Panc1 (cell line): ENCODE data around the gene BCAP29. TPM values are rescaled to one million over a fixed set of nuclear protein-coding genes. Genes with fewer than 3 reads are reported as not detected.

ENCODE experiments used
- ATAC-seq: fragments of 200-7000 bp; cut with Tn5 transposase; 2 replicates; pipeline ENCODE4 v1.9.1; 2020; ENCODE audit warnings: mild to moderate bottlenecking, moderate library complexity
- Bru-seq: library from RNA; stranded (reverse); fragments of 400-500 nt; gene quantifications from one replicate; lab custom pipeline; 2021; lab: Mats Ljungman, UMichigan
- BruChase-seq, 2 experiments: library from RNA; stranded (reverse); fragments of 400-500 nt; gene quantifications; one replicate each; lab custom pipeline; 2021; lab: Mats Ljungman, UMichigan
- BruUV-seq: library from RNA; stranded (reverse); fragments of 400-500 nt; replicated peaks from 2 replicates; lab custom pipeline; 2021; lab: Mats Ljungman, UMichigan
- CTCF ChIA-PET: fragments of 300-600 bp; sonication (Branson Sonifier 250); formaldehyde crosslinking; loops from one replicate; lab custom pipeline; 2022; ENCODE audit warnings: antibody characterized with exemption; lab: Charles Lee
- POLR2A ChIA-PET: fragments of 300-600 bp; sonication (Branson Sonifier 250); formaldehyde crosslinking; loops from one replicate; lab custom pipeline; 2022; ENCODE audit warnings: antibody characterized with exemption; lab: Charles Lee
- DNase-seq: peaks from one replicate; pipeline ENCODE4 v3.0.0-alpha.2; 2010; ENCODE audit warnings: low read depth, low spot score
- H3K27ac ChIP-seq: 2 replicates; pipeline ENCODE4 v1.5.1; 2011; ENCODE audit warnings: mild to moderate bottlenecking, low read length, inconsistent platforms
- H3K27me3 ChIP-seq: fragments of 200-500 bp; sonication (Bioruptor generic); 2 replicates; pipeline ENCODE4 v1.6.0; 2014; ENCODE audit warnings: low read length, inconsistent platforms; ENCODE audit not compliant: control insufficient read depth, insufficient read depth
- H3K36me3 ChIP-seq: fragments of 200-500 bp; sonication (Bioruptor generic); 2 replicates; pipeline ENCODE4 v1.5.1; 2014; ENCODE audit warnings: inconsistent platforms, mild to moderate bottlenecking, low read length, moderate library complexity; ENCODE audit not compliant: control insufficient read depth, insufficient read depth
- H3K4me1 ChIP-seq: 2 replicates; pipeline ENCODE4 v1.5.1; 2011; ENCODE audit warnings: inconsistent platforms, mild to moderate bottlenecking, low read length, moderate library complexity; ENCODE audit not compliant: control insufficient read depth, insufficient read depth
- H3K4me3 ChIP-seq, 2 experiments: 2 replicates each; pipeline ENCODE4 v1.5.1; 2011 to 2012; ENCODE audit warnings: low read depth in 2 of 2, low read length in 2 of 2, mild to moderate bottlenecking in 2 of 2, inconsistent platforms in 1 of 2, moderate library complexity in 1 of 2
- H3K9me3 ChIP-seq: fragments of 200-500 bp; sonication (Bioruptor generic); 2 replicates; pipeline ENCODE4 v1.5.1; 2014; ENCODE audit warnings: low read depth, mild to moderate bottlenecking, inconsistent platforms, low read length, moderate library complexity; ENCODE audit not compliant: control insufficient read depth, insufficient read depth
- CTCF ChIP-seq: fragments of 450-650 bp; IDR thresholded peaks from 2 replicates; pipeline ENCODE4 v1.5.1; 2017; ENCODE audit warnings: mild to moderate bottlenecking
- POLR2AphosphoS5 ChIP-seq: IDR thresholded peaks from 2 replicates; pipeline ENCODE4 v1.6.1; 2012; ENCODE audit warnings: mild to moderate bottlenecking, low read depth, low read length, moderate library complexity
- REST ChIP-seq, 2 experiments: IDR thresholded peaks; 2 replicates each; pipeline ENCODE4 v1.6.1; 2011 to 2012; ENCODE audit warnings: low read depth in 2 of 2, control low read depth in 1 of 2, low read length in 1 of 2, mild to moderate bottlenecking in 1 of 2, moderate library complexity in 1 of 2; ENCODE audit not compliant: insufficient read depth in 1 of 2
- SIN3A ChIP-seq: IDR thresholded peaks from 2 replicates; pipeline ENCODE4 v1.6.1; 2012; ENCODE audit warnings: low read depth, mild to moderate bottlenecking, low read length, moderate library complexity, borderline replicate concordance; ENCODE audit not compliant: insufficient read depth
- TCF7L2 ChIP-seq: IDR thresholded peaks from 2 replicates; pipeline ENCODE4 v1.6.1; 2011; ENCODE audit warnings: mild to moderate bottlenecking, low read depth, low read length, inconsistent platforms
- in situ Hi-C: cut with HindIII; loops from 2 replicates; pipeline ENCODE4 v1.10.0; 2016; ENCODE audit warnings: low sequenced_read_pairs, low pct_unique_long_range_greater_than_20kb
- intact Hi-C: fragments of 100-400 bp; cut with micrococcal nuclease; formaldehyde crosslinking; loops from one replicate; pipeline ENCODE4 v1.10.0; 2022; ENCODE audit not compliant: unreplicated experiment
- long read RNA-seq: library from polyadenylated mRNA; unstranded; transcript quantifications from one replicate; pipeline ENCODE4 v2.0.0, GENCODE V29; 2021; ENCODE audit not compliant: unreplicated experiment
- polyA plus RNA-seq: library from polyadenylated mRNA; unstranded; fragments of >200 nt; gene quantifications from one replicate; pipeline ENCODE4 v1.2.1, GENCODE V29; 2012; ENCODE audit warnings: missing spikeins; ENCODE audit not compliant: insufficient read length
- total RNA-seq: library from RNA; stranded (reverse); gene quantifications from one replicate; pipeline ENCODE4 v1.2.1, GENCODE V29; 2021; ENCODE audit not compliant: unreplicated experiment

BCAP29 gene
- total RNA-seq (71.7 TPM), Bru-seq, nascent RNA (percentile 86 among the genes with signal in this experiment), BruChase-seq, experiment 1, labeled RNA remaining after a 2-hour chase (percentile 92 among the genes with signal in this experiment), BruChase-seq, experiment 2, labeled RNA remaining after a 6-hour chase (percentile 92 among the genes with signal in this experiment)
- 38.3 TPM for polyA plus RNA-seq
- long read RNA-seq, full-length matches to known transcripts, result 85 of 152 reads
- long read RNA-seq, partial matches to known transcripts, result 32 of 152 reads
- long read RNA-seq, other reads (novel, unspliced or antisense), result 35 of 152 reads

- Histone ChIP-seq H3K27ac (peak within 1 kb of the TSS; percentile 96), H3K4me3 (peak within 1 kb of the TSS; percentile 94 to 95), H3K27me3 (no peaks in the 10 kb centered on the region), H3K36me3 (peaks cover 15% of the 10 kb centered on the region), H3K4me1 (peaks cover 12% of the 10 kb centered on the region), H3K9me3 (no peaks in the 10 kb centered on the region)
- DNase-seq (no peak), ATAC-seq (peak; percentile 99)
- intact Hi-C loops, result no loop called here
- TF ChIP-seq REST (IDR thresholded peaks at IDR 0.05; ENCODE audit: insufficient read depth in 1 of 2, low read depth in 2 of 2, low read length in 1 of 2) (no peak; a peak in 1 of 4 replicates), TCF7L2 (0 out of 2 replicates have a peak, but pooled peaks have one; percentile 20), SIN3A (peak; percentile 91; the same call in 1 of the 2 replicates), CTCF (peak; percentile 34), POLR2AphosphoS5 (peak; percentile 90)
- CTCF ChIA-PET, result no interaction called here
- BruUV-seq, result no TSS peak
- POLR2A ChIA-PET, result interaction anchor here (0.6 kb wide), 1 partner anchor 412 kb away, joined by 10 read pairs; no protein-coding TSS in a partner anchor
- in situ Hi-C loops, result no loop called here
Measured at GRCh38 chr7:107579885-107580715, at the start of gene BCAP29. Gene BCAP29, plus strand, starts transcription at chr7:107580246. Its CDS starts 527 bp downstream, at chr7:107580773.

GRCh38 chr7:107530751-107531150, 49.3 kb upstream of the BCAP29 start:
- ChIA-PET POLR2A (no interaction called here), CTCF (no interaction called here)
- Histone ChIP-seq H3K27me3 (no peaks in the 10 kb centered on the region), H3K27ac (no peak overlapping the region), H3K36me3 (no peaks in the 10 kb centered on the region), H3K4me1 (no peaks in the 10 kb centered on the region), H3K9me3 (no peaks in the 10 kb centered on the region), H3K4me3 (no peak overlapping the region)
- intact Hi-C loops (no loop called here), in situ Hi-C loops (no loop called here)
- no TSS peak for BruUV-seq
- no peak for TF ChIP-seq POLR2AphosphoS5
- no peak for ATAC-seq
- DNase-seq, result no peak
